ENCODE data around the gene XPO1.
"Not testable (repeated sequence)": the region's sequence is repeated elsewhere in the genome, so short reads cannot be mapped to it uniquely, and the experiment has no call there.

Gene XPO1

DNA sequence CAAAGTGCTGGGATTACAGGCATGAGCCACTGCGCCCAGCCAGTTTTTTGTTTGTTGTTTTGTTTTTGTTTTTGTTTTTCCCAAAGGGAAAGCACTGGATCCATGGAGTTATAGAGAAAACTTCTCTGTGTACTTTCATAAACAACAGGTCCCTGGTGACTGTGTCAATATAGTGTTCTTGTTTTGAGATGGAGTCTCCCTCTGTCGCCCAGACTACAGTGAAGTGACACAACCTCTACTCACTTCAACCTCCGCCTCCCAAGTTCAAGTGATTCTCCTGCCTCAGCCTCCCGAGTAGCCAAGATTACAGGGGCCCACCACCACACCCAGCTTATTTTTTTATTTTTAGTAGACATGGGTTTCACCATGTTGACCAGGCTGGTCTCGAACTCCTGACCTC, 83.8 kb downstream of the XPO1 start:
- in situ Hi-C loops (cut with MboI; ENCODE audit: low pct_unique_long_range_greater_than_20kb, low sequenced_read_pairs, unreplicated experiment): no loop called here
- no peak for TF ChIP-seq CTCF (IDR thresholded peaks at IDR 0.05; ENCODE audit: extremely low read depth, insufficient read depth, missing control alignments)
- no peak for DNase-seq (ENCODE audit: low spot score)

DNA sequence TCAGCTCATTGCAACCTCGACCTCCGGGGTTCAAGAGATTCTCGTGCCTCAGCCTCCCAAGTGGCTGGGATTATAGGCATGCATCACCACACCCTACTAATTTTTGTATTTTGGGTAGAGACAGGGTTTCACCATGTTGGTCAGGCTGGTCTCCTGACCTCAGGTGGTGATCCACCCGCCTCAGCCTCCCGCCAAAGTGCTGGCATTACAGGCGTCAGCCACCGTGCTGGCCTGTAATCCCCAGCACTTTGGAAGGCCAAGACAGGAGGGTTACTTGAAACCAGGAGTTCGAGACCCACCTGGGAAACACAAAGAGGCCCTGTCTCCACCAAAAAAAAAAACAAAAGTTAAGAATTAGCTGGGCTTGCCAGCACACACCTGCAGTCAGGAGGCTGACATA, 85.8 kb downstream of the XPO1 start:
- TF ChIP-seq CTCF (IDR thresholded peaks at IDR 0.05; ENCODE audit: extremely low read depth, insufficient read depth, missing control alignments): no peak
- no peak for DNase-seq (ENCODE audit: low spot score)
- in situ Hi-C loops (cut with MboI; ENCODE audit: low pct_unique_long_range_greater_than_20kb, low sequenced_read_pairs, unreplicated experiment): no loop called here

- DNase-seq (ENCODE audit: low spot score): no peak
- in situ Hi-C loops (cut with MboI; ENCODE audit: low pct_unique_long_range_greater_than_20kb, low sequenced_read_pairs, unreplicated experiment): no loop called here
- TF ChIP-seq CTCF (IDR thresholded peaks at IDR 0.05; ENCODE audit: extremely low read depth, insufficient read depth, missing control alignments): no peak
These were observed 87.0 kb downstream of the XPO1 start for GRCh38 chr2:61451178-61451577.

GRCh38 chr2:61450144-61450543, 88.0 kb downstream of the XPO1 start:
- TF ChIP-seq CTCF (IDR thresholded peaks at IDR 0.05; ENCODE audit: extremely low read depth, insufficient read depth, missing control alignments): no peak
- DNase-seq (ENCODE audit: low spot score): no peak
- in situ Hi-C loops (cut with MboI; ENCODE audit: low pct_unique_long_range_greater_than_20kb, low sequenced_read_pairs, unreplicated experiment): no loop called here

DNA sequence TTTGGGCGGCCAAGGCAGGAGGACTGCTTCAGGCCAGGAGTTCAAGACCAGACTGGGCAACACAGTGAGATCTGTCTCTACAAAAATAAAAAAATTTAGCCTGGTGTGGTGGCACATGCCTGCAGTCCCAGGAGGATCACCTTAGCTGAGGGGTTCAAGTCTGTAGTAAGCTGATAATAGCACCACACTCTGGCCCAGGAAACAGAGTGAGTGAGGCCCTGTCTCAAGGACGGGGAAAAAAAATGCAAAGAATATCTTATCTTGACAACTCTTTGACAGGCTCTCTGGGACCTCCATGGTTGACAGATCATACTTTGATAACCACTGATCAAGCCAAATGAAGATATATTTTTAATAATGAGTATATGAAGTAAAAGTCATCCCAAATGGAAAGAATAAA, 89.9 kb downstream of the XPO1 start:
- no peak for TF ChIP-seq CTCF (IDR thresholded peaks at IDR 0.05; ENCODE audit: extremely low read depth, insufficient read depth, missing control alignments)
- no peak for DNase-seq (ENCODE audit: low spot score)
- in situ Hi-C loops (cut with MboI; ENCODE audit: low pct_unique_long_range_greater_than_20kb, low sequenced_read_pairs, unreplicated experiment): no loop called here

DNA sequence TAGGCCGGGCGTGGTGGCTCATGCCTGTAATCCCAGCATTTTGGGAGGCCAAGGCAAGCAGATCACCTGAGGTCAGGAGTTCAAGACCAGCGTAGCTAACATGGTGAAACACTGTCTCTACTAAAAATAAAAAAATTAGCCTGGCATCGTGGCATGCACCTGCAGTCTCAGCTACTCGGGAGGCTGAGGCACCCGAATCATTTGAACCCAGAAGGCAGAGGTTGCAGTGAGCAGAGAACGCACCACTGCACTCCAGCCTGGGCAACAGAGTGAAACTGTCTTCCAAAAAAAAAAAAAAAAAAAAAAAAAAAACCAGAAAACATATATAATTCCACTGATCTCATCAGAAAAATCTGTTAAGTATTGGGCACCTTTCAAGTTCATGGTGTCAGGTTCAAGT, 91.2 kb downstream of the XPO1 start:
- in situ Hi-C loops (cut with MboI; ENCODE audit: low pct_unique_long_range_greater_than_20kb, low sequenced_read_pairs, unreplicated experiment); DNase-seq (ENCODE audit: low spot score): not testable (repeated sequence)

GRCh38 chr2:61443342-61444041, 94.7 kb downstream of the XPO1 start:
- no peak for TF ChIP-seq CTCF (IDR thresholded peaks at IDR 0.05; ENCODE audit: extremely low read depth, insufficient read depth, missing control alignments)
- DNase-seq (ENCODE audit: low spot score): peak; percentile 37
- in situ Hi-C loops (cut with MboI; ENCODE audit: low pct_unique_long_range_greater_than_20kb, low sequenced_read_pairs, unreplicated experiment): no loop called here

Data from GM13977 (cell line).